Activated naive CD8-positive, alpha-beta T cell treated with anti-CD3 and anti-CD28 coated beads, Interleukin-2, amount 50 U/mL, for 24 hours (primary cell): ENCODE measurements around the gene DNAH3.
"Not testable (repeated sequence)": the region's sequence is repeated elsewhere in the genome, so short reads cannot be mapped to it uniquely, and the experiment has no call there.

Experiments
- ATAC-seq: fragments of 150-1000 bp; cut with Tn5 transposase; one replicate; pipeline ENCODE4 v1.10.0; 2021
- DNase-seq: peaks from one replicate; pipeline ENCODE4 v3.0.0; 2021
- H3K27ac Mint-ChIP-seq: one replicate; pipeline ENCODE4 v1.8.0; 2021; ENCODE audit warnings: mild to moderate bottlenecking, mixed read lengths
- H3K27me3 Mint-ChIP-seq: one replicate; pipeline ENCODE4 v1.8.0; 2021; ENCODE audit warnings: mixed read lengths
- H3K36me3 Mint-ChIP-seq: one replicate; pipeline ENCODE4 v1.8.0; 2021; ENCODE audit warnings: low read depth, mixed read lengths
- H3K4me1 Mint-ChIP-seq: one replicate; pipeline ENCODE4 v1.8.0; 2021; ENCODE audit warnings: mixed read lengths
- H3K4me3 Mint-ChIP-seq: one replicate; pipeline ENCODE4 v1.8.0; 2021; ENCODE audit warnings: mild to moderate bottlenecking, moderate library complexity, mixed read lengths
- H3K9me3 Mint-ChIP-seq: one replicate; pipeline ENCODE4 v1.8.0; 2021; ENCODE audit warnings: mixed read lengths

Gene DNAH3

GRCh38 chr16:21055738-21056137, 94.9 kb downstream of the DNAH3 start:
- not testable (repeated sequence) for H3K36me3 Mint-ChIP-seq, H3K27ac Mint-ChIP-seq, ATAC-seq, H3K9me3 Mint-ChIP-seq, H3K4me1 Mint-ChIP-seq, DNase-seq, H3K4me3 Mint-ChIP-seq
- H3K27me3 Mint-ChIP-seq: peaks cover 12% of the 10 kb centered on the region

DNA sequence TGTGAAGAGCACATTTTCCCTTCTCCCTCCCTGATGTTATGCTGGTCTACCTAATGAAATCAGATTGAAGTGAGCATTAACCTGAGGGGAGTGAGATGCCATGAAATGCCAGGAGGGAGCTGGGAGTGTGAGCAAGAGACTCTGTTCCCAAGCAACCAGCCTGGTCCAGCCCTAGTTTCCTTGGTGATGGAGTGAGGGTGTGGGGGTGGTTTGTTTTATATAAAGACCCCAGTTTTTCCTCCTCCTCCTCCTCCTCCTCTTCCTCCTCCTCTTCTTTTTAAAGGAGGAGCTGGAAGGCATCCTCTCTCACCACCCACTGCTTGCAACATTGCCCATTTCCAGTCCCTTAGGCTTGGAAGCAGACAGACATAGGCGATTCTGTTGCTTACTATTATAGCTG, 97.1 kb downstream of the DNAH3 start:
- no peak for ATAC-seq
- no peak for DNase-seq
- Mint-ChIP-seq H3K27ac (no peak overlapping the region), H3K36me3 (no peaks in the 10 kb centered on the region), H3K4me3 (no peak overlapping the region), H3K9me3 (no peaks in the 10 kb centered on the region), H3K4me1 (no peaks in the 10 kb centered on the region), H3K27me3 (peaks cover 17% of the 10 kb centered on the region)

GRCh38 chr16:21048091-21048912, 102.3 kb downstream of the DNAH3 start:
- not testable (repeated sequence) for DNase-seq, H3K9me3 Mint-ChIP-seq, H3K4me1 Mint-ChIP-seq, H3K27ac Mint-ChIP-seq, H3K4me3 Mint-ChIP-seq, ATAC-seq, H3K36me3 Mint-ChIP-seq
- H3K27me3 Mint-ChIP-seq: peaks cover 11% of the 10 kb centered on the region

- ATAC-seq (no peak), DNase-seq (no peak)
- Mint-ChIP-seq H3K36me3 (no peaks in the 10 kb centered on the region), H3K27ac (no peak overlapping the region), H3K4me3 (no peak overlapping the region), H3K4me1 (no peaks in the 10 kb centered on the region), H3K9me3 (no peaks in the 10 kb centered on the region), H3K27me3 (no peaks in the 10 kb centered on the region)
Measured at GRCh38 chr16:21038197-21038596, 112.4 kb downstream of the DNAH3 start.

- ATAC-seq (no peak), DNase-seq (no peak)
- Mint-ChIP-seq H3K36me3 (no peaks in the 10 kb centered on the region), H3K4me1 (no peaks in the 10 kb centered on the region), H3K27ac (no peak overlapping the region), H3K4me3 (no peak overlapping the region), H3K9me3 (no peaks in the 10 kb centered on the region), H3K27me3 (no peaks in the 10 kb centered on the region)
Measured at GRCh38 chr16:21037736-21038135, 112.9 kb downstream of the DNAH3 start.

DNA sequence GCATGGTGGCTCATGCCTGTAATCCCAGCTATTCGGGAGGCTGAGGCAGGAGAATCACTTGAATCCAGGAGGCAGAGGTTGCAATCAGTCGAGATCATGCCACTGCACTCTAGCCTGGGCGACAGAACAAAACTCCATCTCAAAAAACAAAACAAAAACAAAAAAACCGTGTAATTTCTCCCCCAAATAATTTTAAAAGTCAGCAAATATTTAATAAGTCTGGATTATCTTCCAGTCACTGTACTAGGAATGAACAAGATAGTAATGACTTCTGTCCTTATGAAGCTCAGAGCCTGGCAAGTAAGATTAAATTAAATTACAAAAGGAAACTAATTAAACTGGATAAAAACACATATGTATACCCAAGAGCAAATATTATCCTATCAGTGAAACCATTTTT, 113.5 kb downstream of the DNAH3 start:
- no peaks in the 10 kb centered on the region for H3K27me3 Mint-ChIP-seq
- DNase-seq (no peak), ATAC-seq (no peak)
- H3K4me3 Mint-ChIP-seq: no peak overlapping the region
- no peaks in the 10 kb centered on the region for H3K4me1 Mint-ChIP-seq
- no peak overlapping the region for H3K27ac Mint-ChIP-seq
- no peaks in the 10 kb centered on the region for H3K36me3 Mint-ChIP-seq
- H3K9me3 Mint-ChIP-seq: no peaks in the 10 kb centered on the region

DNA sequence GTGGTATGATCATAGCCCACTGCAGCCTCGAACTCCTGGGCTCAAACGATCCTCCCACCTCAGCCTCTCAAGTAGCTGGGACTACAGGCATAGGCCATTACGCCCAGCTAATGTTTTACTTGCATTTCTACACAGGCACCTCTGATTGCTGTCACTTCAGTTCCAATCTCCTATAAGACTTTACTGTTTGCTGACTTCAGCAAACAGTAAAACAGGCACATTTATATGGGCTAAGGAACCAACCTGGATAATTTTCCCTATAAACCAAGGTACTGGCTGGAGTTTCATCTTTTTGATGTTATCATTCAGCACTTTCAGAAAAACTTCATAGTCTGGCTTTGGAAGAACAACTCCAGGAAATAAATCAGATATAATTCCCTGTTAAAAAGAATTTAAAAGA, 114.2 kb downstream of the DNAH3 start:
- H3K9me3 Mint-ChIP-seq: no peaks in the 10 kb centered on the region
- H3K4me1 Mint-ChIP-seq: no peaks in the 10 kb centered on the region
- ATAC-seq (no peak), DNase-seq (no peak)
- H3K36me3 Mint-ChIP-seq: no peaks in the 10 kb centered on the region
- H3K27ac Mint-ChIP-seq: no peak overlapping the region
- no peak overlapping the region for H3K4me3 Mint-ChIP-seq
- H3K27me3 Mint-ChIP-seq: peaks cover 2% of the 10 kb centered on the region

DNA sequence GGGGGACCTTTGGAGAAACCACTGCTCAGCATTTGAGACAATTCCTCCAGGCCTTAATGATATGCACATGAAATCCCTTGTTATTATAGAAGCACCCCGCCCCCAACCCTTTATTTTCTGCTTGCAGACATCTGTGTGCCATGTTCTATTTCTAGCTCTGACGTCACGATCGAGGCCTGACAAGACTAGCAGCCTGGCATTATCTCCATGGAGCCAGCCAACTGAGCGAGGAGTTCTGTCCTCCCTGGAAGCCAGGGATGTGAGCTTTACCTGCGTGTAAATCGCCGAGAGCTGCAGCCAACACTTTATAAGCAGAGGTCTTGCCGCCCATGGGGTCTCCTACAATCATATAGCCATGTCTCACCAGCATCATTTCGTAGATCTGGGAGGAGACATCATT, 116.9 kb downstream of the DNAH3 start:
- H3K27me3 Mint-ChIP-seq: peaks cover 2% of the 10 kb centered on the region
- H3K4me3 Mint-ChIP-seq: no peak overlapping the region
- no peak overlapping the region for H3K27ac Mint-ChIP-seq

GRCh38 chr16:21033264-21033663, 117.4 kb downstream of the DNAH3 start:
- H3K4me1 Mint-ChIP-seq: no peaks in the 10 kb centered on the region
- H3K27ac Mint-ChIP-seq: no peak overlapping the region
- peaks cover 2% of the 10 kb centered on the region for H3K27me3 Mint-ChIP-seq
- no peaks in the 10 kb centered on the region for H3K9me3 Mint-ChIP-seq
- no peak overlapping the region for H3K4me3 Mint-ChIP-seq
- no peak for ATAC-seq
- no peak for DNase-seq
- H3K36me3 Mint-ChIP-seq: no peaks in the 10 kb centered on the region

More for the DNA sequence above, 116.9 kb downstream of the DNAH3 start:
- ATAC-seq: no peak
- Mint-ChIP-seq H3K36me3 (no peaks in the 10 kb centered on the region), H3K4me1 (no peaks in the 10 kb centered on the region), H3K9me3 (no peaks in the 10 kb centered on the region)
- DNase-seq: no peak

GRCh38 chr16:21028728-21029127, 121.9 kb downstream of the DNAH3 start:
- DNase-seq (no peak), ATAC-seq (no peak)
- Mint-ChIP-seq H3K4me3 (no peak overlapping the region), H3K36me3 (no peaks in the 10 kb centered on the region), H3K4me1 (no peaks in the 10 kb centered on the region), H3K27me3 (peaks cover 2% of the 10 kb centered on the region), H3K27ac (no peak overlapping the region), H3K9me3 (no peaks in the 10 kb centered on the region)

DNA sequence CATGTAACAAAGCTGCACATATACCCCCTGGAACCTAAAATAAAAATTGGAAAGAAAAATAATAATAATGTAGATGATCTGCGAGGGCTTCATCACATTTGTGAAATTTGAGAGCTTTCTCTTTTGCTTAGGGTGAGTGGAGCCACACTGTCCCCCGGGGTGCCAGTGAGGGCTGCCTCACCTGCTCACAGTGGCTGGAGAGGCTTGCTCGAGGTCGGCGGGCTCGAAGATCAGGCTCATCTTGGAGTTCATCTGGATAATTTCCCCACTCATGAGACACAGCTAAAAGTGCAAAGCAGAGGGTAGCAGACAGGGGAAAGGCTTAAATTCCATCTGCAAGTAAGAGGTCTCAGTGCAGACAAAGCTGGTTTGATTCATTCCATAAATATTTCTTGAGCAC, 123.8 kb downstream of the DNAH3 start:
- H3K4me3 Mint-ChIP-seq: no peak overlapping the region
- ATAC-seq (no peak), DNase-seq (no peak)
- no peaks in the 10 kb centered on the region for H3K36me3 Mint-ChIP-seq
- peaks cover 2% of the 10 kb centered on the region for H3K27me3 Mint-ChIP-seq
- H3K4me1 Mint-ChIP-seq: peaks cover 4% of the 10 kb centered on the region
- no peak overlapping the region for H3K27ac Mint-ChIP-seq
- no peaks in the 10 kb centered on the region for H3K9me3 Mint-ChIP-seq

GRCh38 chr16:21023509-21024202, 127.0 kb downstream of the DNAH3 start:
- ATAC-seq (no peak), DNase-seq (no peak)
- H3K36me3 Mint-ChIP-seq: no peaks in the 10 kb centered on the region
- peaks cover 2% of the 10 kb centered on the region for H3K27me3 Mint-ChIP-seq
- no peaks in the 10 kb centered on the region for H3K9me3 Mint-ChIP-seq
- H3K4me1 Mint-ChIP-seq: peaks cover 4% of the 10 kb centered on the region
- no peak overlapping the region for H3K4me3 Mint-ChIP-seq
- no peak overlapping the region for H3K27ac Mint-ChIP-seq

DNA sequence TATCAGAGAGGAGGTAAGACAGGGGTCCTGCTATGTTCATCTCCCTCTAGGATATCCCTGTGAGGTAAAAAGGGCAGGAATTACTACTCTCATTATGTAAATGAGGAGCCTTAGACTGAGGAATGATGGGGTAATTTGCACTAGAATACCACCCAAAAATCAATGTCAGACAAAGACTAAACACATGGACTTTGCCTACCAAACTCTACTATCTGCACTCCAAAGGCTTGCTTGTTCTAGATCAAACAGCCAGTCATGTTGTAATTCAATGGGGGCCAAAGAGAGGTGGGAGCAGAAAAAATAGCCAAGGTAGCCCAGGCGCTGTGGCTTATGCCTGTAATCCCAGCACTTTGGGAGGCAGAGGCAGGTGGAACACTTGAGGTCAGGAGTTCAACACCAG, 129.3 kb downstream of the DNAH3 start:
- no peaks in the 10 kb centered on the region for H3K9me3 Mint-ChIP-seq
- peaks cover 4% of the 10 kb centered on the region for H3K4me1 Mint-ChIP-seq
- ATAC-seq: no peak
- no peak overlapping the region for H3K4me3 Mint-ChIP-seq
- DNase-seq: no peak
- H3K36me3 Mint-ChIP-seq: no peaks in the 10 kb centered on the region
- no peak overlapping the region for H3K27ac Mint-ChIP-seq
- peaks cover 2% of the 10 kb centered on the region for H3K27me3 Mint-ChIP-seq

- Mint-ChIP-seq H3K4me3 (no peak overlapping the region), H3K27ac (no peak overlapping the region), H3K27me3 (peaks cover 20% of the 10 kb centered on the region), H3K36me3 (no peaks in the 10 kb centered on the region), H3K9me3 (peaks cover 4% of the 10 kb centered on the region), H3K4me1 (no peaks in the 10 kb centered on the region)
- DNase-seq: no peak
- no peak for ATAC-seq
Measured at GRCh38 chr16:21009815-21010214, 140.8 kb downstream of the DNAH3 start.

GRCh38 chr16:21005008-21005407, 145.6 kb downstream of the DNAH3 start:
- Mint-ChIP-seq H3K36me3 (no peaks in the 10 kb centered on the region), H3K4me1 (no peaks in the 10 kb centered on the region), H3K27ac (no peak overlapping the region), H3K27me3 (peaks cover 17% of the 10 kb centered on the region), H3K4me3 (no peak overlapping the region), H3K9me3 (no peaks in the 10 kb centered on the region)
- ATAC-seq: no peak
- no peak for DNase-seq
